ENCODE results near the gene SERGEF.

DNA sequence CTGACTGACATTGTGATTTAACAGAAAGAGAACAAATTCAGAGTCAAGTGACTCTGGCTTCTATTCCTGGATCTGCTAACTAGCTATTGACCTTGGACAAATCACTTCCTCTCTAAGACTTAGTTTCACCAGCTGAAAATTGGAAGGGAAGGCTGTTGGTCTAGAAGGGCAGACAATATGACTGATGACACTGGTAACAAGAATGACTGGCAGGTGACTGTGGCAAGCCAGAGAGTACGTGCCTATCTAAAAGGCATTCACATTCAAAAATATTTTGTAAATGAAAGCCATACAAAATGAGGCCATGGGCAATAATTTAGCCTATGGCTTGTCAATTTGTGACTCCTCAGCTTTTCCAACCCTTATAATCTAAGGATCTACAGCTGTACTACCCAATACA is 23.5 kb downstream of the SERGEF start:
- TF ChIP-seq GATA2 (IDR thresholded peaks at IDR 0.05; ENCODE audit: low read depth, low read length) (no peak), GATA3 (IDR thresholded peaks at IDR 0.05; ENCODE audit: low read depth, low read length) (no peak)

Measured in SH-SY5Y (cell line).